ENCODE data around the gene LCK.

Gene LCK

DNA sequence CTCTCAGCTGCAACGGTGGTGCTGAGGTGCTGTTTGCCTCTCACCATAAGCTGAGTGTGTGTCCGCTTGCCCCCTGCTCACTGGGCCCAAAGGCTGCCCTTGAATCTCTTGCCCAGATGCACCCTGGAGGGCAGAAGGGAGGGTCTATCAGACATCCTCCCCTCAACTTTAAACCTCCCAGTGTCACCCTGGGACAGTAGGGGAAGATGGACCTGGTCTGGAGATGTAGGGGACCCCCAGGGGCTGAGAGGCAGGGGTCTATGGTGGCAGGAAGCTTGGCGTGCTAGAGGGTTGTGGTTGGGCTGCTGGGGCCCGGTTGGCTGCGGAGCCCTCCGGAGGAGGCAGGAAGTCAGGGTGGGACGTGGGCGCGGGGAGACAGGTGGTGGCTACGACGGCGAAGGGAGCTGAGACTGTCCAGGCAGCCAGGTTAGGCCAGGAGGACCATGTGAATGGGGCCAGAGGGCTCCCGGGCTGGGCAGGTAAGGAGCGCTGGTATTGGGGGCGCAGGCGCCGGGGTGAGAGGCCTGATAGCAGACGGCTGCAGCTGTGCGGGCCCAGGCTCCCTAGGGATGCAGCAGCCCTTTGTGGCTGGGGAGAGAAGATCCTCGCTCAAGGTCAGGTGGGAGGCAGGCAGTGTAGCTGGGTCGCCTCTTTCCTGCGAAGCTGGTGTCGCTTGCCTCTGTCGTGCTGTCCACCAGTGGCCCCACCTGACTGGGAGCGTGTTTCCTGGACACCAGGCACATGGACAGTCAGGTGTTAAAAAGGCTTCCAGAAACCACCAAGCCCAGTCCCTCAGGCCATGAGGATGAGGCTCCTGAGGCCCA, at the start of gene LCK:
TSS of gene LCK (plus strand) at position 373 of the 824 bp plus-strand sequence. CDS start 23,065 bp downstream, outside the sequence.
- no peak for FAIRE-seq

DNA sequence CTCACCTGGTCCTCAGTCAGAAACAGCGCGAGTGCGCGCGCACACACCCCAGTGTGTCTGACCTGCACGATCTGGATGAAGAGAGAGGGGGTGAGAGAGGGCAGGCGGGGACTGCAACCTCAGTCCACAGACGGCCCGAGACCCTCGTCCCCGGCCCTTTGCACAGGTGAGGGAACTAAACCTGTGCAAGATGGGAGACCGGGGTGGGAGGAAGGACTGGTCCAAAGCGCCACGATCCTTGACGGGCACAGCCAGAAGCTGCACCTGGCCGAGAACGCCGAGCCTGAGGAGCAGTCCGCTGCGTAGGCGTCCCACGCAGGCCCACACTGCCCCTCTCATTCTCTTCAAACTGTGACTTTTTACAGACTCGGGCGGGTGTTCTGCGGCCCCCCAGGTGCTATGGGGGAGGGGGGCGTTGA, 46.1 kb upstream of the LCK start:
- no peak for FAIRE-seq

DNA sequence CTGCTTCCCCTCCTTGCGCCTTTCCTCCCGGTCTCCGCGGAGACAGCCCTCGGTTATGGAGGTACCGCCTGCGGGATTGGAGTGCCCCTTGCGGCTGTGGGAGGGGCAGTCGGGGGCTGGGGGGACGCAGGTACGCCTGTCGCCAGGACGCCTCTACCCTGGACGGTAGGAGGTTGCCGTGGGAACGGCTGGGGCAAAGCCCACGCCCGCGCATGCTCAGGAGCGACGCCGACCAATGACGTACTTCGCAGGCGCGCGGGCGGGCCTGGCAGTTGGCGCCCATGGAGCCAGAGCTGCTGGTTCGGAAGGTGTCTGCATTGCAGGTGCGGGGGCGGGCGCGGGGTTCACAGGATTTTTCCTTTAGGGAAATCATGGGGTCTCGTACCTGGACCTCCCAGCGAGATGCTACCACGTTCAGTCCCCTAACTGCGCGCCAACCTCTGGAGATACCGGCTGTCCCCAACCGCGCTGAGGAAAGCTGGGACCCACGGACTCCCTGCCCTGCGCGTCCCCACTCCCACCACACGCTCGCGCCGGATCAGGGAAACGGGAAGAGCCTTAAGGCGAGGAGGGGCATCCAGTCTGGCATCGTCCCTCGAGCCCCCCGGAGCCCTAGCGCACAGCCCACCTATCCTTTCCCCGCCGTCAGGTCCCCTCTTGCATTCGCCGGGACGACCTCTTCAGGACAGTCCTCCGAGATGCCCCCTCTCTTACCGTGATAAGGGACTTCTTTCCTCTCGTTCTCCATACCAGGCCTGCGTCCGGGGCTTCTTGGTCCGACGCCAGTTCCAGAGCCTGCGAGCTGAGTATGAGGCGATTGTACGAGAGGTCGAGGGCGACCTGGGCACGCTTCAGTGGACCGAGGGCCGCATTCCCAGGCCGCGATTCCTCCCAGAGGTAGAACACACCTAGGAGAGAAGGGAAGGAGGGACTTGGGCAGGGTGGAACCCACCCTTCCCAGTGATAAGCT, 45.4 kb upstream of the LCK start, which contains the start of gene IQCC:
TSS of gene IQCC (plus strand) at position 271 of the 970 bp plus-strand sequence. CDS start at position 282, 11 bp downstream.
- FAIRE-seq = no peak

DNA sequence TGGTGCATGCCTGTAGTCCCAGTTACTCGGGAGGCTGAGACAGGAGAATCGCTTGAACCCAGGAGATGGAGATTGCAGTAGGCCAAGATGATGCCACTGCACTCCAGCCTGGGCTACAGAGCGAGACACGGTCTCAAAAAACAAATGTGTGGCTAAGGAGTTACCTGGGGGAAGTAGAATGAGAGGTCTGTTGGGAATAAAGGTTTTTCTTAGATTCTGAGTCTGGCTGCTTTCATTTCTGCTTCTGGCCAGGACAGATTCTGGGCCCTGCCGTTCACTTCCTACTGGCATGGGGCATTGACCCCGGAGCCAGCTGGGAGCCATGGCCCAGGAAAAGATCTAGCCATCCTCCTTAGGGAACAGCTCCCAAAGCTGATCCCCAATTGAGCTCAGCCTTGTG, 42.6 kb upstream of the LCK start:
- FAIRE-seq = no peak

DNA sequence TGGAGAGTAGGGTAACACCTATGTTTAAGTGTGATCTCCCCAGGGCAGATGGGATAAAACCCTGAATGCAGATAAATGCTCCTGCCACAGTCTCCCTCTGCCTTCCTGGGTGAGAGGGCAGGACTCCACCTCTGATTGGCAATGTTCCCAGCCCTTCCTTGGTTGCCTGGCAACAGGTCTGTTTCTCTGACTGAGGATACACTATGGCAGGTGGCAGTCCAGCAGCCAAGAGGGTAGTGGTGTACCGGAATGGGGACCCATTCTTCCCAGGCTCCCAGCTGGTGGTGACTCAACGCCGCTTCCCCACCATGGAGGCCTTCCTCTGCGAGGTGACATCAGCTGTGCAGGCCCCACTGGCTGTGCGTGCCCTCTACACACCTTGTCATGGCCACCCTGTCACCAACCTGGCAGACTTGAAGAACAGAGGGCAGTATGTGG, 42.2 kb upstream of the LCK start, which contains the start of gene DCDC2B:
TSS of gene DCDC2B (plus strand) at position 199 of the 438 bp plus-strand sequence. CDS start at position 204, 5 bp downstream.
- no peak for FAIRE-seq

DNA sequence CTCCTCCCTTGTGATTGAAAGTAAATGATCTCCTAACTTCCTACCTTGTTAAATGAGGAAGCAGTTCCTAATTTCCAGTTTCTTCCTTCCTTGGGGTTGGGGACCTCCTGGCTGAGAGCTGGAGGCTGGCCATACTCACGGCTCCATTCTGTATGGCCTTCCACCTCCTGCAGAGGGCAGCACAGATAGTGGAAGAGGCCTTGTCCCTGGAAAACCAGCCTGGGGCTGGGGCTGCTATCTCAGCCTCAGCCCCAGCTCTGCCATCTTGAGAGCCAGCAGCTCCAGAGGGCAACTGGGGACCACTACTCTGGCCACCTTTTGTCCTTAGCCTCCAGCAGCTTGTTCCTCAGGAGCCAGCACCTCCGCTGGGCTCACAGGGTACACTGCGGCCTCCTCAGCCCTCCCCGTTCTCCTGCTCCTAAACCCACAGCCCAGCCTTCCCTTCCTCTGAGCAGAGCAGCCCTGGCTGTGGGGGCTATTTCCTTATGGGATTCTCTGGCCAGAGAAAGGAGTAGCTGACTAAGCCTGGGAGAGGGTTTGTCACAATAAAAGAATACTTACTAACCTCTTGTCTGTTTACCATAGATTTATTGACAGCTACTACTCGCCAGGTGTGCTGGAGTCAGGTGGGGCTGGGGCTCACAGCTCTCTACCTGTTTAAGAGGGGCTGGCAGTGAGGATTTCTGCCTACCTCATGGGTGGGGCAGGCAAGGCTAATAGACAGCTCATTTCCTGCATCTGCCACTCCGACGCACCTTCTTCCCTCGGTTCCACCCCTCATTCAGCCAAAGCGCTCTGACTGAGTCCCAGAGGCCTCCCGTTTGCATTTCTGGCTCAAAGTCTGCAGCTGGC, 35.2 kb upstream of the LCK start:
- FAIRE-seq = no peak

DNA sequence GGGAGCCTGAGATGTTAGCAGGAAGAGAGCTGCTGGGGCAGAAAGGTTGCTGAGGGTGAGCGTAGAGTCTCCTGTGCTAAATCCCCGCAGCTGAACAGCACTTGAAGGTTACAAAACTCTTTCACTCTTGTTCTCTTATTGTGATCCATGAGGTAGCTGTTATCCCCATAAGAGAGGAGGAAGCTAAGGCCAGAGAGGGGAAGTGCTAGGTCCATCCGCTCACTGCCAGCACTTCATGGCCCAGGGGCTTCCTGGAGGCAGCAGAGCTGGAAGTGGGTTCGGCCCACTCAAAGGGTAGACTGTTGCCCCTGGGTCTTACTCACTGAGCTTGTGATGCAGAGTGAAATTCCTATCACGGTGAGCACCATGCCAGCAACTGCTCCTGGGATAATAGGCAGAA, 34.5 kb upstream of the LCK start:
- no peak for FAIRE-seq

DNA sequence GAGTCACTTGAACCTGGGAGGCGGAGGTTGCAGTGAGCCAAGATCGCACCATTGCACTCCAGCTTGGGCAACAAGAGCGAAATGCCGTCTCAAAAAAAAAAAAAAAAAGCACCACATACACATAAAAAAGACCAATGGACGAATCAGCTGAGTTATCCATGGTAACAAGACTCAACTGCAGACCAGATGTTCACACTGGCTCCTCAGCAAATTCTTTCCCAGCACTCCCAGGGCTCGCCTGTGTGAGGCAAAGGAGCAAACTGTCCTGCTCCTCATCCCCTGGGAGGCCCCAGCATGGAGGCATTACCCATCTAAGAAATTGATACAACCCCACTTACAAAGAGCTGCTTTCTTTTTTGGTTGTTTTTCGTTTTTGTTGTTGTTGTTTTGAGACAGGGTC, 32.0 kb upstream of the LCK start:
- no peak for FAIRE-seq

DNA sequence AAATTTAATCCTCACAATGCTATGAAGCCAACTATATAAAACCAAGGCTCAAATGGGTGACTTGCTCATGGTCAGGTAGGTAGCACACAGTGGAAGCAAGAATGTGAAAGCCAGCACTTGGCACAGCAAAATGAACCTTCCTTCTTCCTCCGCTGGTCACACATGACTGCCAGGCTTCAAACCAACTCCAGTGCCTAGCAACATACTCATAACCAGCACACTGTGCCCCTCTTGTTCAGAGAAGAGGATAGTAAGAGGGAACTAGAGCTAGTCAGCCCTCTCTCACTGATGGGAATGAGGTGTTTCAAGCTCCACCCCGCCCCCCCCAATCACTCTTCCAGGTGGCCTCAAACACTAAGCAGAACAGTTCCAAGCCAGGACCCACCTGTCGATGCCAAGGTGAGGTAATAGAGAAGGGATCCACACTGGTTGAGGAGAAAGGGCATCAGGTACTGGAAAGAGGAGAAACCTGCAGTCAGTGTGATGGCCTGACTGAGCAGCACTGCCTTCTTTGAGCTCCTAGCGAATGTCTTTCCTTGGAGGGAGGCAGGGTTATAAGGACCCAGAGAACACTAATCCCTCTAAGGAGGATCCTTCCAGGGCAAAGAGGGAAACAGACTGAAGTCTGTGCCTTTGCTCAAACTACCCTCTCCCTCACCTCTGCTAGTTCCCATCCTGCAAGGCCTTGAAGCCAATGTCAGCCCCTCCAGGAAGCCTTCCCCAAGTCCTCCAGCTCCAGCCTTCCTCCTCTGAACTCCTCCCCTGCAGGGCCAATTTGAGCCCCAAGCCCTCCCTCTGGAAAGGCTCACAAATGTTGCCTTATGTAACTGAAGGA, 30.1 kb upstream of the LCK start:
- no peak for FAIRE-seq

DNA sequence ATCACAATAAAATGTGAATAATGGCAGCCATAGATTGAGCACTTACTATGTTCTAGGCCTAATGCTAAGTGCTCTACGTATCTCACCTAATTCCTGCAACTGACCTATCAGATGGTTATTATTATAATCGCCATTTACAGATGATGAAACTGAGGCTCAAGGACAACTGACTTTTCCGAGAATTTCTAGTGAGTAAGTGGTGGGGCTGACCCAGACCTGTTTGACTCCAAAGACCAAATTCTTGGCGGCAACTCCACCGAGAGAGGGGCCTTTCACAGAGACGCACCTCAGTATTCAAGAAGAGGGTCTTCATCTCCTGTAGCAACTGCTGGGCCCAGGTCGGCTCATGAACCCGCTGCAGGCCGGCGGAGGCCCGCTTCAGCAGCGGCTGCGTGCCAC, 29.5 kb upstream of the LCK start:
- FAIRE-seq = no peak

DNA sequence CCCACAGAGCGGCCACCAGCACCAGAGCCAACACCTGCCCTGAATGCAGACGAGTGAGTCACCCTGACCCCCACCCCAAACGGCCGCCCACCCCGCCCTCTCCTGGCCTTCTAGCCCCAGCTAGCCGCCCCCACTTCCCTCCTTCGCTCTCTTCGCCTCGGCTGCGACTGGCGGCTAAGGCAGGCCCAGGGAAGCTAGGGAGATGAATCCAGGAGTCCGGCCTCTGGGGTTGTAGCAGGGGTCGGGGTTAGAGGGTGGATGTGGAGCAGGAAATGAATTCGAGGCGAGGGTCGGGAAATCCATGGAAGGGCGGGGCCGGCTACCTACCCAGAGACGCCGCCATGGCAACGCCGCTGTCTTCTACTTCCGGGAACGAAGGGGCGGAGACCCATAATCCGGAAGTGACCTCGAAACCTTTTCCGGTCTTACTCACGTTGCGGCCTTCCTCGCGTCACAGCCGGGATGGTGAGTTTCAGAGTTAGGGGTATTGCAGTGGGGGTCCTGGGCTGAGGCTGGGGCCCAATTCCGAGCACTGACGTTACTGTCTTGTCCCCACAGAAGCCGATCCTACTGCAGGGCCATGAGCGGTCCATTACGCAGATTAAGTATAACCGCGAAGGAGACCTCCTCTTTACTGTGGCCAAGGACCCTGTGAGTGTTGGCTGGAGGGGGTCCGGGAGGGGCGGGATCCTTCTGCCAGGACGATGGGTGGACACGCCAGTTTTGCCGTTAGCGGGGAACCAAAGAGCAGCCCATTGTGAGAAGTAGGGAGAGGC, 28.9 kb upstream of the LCK start, which contains the start of the genes EIF3I and TMEM234:
TSS of gene EIF3I (plus strand) at position 428 of the 776 bp plus-strand sequence. CDS start at position 463, 35 bp downstream.
TSS of gene TMEM234 (minus strand) at position 374 of the 776 bp plus-strand sequence. CDS start at position 343, 31 bp downstream.
- FAIRE-seq = peak; percentile 44

DNA sequence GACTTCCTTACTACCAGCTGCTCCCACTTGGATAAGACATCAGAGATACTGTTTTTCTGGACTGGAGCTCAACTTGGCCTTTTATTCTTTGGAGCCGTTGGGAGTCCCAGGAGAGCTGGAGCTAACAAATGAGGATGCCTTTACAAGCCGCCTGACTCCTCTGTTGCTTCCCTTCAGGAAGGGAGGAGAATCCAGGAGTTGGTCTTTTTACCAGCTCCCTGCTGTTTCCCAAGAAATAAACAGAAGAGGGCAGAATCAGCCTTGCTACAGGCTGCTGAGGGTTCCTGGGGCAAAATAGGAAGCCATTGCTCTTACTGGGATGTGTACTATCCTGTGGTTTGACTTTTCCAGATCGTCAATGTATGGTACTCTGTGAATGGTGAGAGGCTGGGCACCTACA, 27.4 kb upstream of the LCK start:
- no peak for FAIRE-seq

DNA sequence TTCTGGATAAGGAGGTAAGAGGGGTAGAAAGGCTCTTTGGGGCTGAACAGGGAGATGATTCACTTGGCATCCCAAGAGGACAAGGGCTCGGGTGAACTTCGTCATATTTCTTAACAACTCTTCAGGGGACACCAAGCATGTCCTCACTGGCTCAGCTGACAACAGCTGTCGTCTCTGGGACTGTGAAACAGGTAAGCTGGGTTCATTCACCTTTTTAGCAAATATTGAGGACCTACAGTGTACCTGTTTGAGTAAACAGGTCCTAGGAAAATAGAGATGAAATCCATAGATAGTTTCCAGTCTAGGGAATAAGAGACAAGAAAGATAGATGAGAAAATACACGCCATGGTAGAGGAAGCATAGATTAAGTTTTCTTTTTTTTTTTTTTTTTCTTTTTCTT, 26.8 kb upstream of the LCK start:
- no peak for FAIRE-seq

DNA sequence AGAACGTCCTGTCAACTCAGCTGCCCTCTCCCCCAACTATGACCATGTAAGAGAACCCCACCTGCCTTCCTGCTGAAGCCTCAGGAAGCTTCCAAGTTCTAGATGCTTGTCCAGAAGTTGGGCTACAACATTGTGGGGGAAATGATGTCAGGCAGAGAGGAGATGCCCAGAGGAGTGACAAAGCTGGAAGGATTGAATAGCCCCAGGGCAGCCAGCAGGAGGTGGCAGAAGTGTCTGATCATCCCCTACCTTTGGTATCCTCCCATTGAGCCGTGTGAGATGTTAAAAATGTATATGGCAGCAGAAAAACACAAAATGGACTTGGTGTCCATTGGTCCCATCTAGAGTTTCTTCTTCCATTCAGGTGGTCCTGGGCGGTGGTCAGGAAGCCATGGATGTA, 22.3 kb upstream of the LCK start:
- FAIRE-seq = no peak

DNA sequence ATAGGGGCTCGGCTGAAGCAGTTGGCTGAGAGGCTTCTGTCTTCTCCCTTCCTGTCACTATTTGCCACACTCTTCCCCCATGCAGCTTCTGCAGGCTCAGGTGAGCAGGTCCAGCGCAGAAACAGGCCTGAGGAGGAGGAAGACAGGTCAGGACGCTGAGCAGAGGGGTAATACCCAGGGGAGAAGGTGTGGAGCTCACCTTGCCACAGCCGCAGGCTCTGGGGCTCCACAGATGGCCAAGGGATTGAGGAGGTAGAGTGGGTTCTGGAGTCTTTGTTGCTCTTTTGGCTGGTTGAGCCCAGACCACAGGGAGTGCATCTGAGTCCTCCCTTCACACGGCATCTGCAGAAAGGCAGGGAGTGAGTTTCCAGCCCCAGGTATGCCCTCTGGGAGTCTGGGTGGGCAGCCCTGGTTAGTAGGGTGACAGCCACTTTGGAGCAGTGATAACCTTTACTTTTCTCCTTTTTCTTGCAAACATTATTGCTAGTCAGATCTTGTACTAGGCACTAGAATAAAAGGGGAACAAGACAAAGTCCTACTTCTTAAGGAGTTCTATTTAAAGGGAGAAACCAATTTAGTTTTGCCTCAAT, 19.1 kb upstream of the LCK start:
- FAIRE-seq = no peak

DNA sequence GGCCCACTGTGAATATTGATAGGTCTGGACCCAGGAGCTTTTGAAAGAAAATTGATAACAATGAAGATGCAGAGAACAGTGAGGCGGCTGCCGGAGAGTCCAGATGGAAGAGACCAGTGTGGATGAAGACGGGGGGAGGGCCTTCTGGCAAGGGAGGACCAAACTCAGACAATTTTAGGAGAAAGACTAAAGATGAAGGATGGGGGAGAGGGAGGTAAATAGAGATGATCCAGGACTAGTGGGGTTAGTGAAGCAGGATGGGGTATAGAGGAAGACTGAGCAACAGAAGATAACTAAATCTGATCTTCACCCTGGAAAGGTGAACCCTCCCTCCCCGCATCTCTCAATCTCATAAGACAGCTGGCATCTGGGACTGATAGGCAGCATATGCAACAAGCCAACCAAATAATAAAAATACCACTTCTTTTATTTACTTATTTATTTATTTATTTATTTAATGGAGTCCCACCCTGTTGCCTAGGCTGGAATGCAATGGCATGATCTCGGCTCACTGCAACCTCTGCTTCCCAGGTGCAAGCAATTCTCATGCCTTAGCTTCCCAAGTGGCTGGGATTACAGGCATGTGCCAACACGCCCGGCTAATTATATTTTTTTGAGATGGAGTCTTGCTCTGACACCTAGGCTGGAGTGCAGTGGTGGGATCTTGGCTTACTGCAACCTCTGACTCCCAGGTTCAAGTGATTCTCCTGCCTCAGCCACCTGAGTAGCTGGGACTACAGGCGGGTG, 18.3 kb upstream of the LCK start:
- no peak for FAIRE-seq

DNA sequence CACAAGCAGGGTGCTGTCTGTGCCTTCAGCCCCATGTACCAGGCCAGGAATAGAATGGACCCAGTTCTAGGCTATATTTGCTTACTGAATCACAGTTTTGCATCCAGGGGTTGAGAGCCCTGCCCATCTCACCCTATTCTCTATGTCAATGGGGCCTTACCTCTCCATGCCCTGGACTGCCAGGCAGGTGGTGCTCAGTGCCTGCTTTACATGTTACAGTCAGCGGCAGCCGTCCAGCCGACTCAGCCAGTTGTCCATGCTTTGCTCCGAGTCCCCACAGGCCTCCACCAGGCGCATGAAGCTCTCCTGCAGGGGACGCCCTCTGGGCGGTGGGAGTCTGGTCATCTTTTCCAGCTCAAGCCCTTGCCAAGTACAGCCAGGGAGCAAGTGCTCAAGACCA, 16.3 kb upstream of the LCK start:
- FAIRE-seq = no peak

DNA sequence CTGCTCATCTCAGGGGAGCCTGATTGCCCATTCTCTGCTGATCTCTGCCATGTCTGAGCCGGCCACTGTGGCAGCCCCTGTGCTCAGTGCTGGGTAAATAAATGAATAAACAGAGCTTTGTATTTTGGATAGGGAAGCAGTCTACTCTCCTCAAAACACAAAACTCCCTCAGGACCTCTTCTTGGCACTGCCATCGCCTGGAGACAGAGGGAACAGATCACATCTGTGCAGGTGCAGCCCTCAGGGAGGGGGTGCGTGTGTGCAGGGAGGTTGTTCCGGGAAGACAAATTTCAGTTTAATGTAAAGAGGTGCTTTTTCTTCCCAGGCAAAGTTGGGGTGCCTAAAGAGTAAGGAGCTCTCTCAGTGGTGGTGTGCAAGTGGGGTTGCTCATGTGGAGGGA, 11.7 kb upstream of the LCK start:
- no peak for FAIRE-seq

DNA sequence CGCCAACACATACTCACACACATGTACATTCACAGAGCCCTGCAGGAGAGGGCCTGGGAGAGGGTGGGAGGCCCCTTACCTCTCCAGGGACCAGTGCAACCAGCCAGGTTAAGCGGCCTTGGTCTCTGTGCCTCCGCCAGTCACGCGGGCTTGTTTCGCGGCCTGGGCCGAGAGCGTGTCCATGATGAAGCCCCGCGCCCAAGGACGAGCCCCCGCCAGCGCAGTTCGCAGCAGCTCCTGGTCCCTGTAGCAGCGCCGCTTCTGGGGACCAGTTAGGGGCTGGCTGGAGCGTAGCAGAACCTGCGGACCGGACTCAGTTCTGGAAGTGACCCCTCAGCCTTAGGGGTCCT, 11.3 kb upstream of the LCK start:
- no peak for FAIRE-seq
